HT-29 (cell line): ENCODE results near the gene FCN2. TPM values are rescaled to one million over a fixed set of nuclear protein-coding genes. Genes with fewer than 3 reads are reported as not detected.

ENCODE experiments used
- DNase-seq: peaks from one replicate; pipeline ENCODE4 v3.0.0-alpha.2; 2015; ENCODE audit warnings: low spot score
- total RNA-seq: library from RNA; depleted of rRNA; stranded (reverse); fragments of >200 nt; shearing (Covaris generic); gene quantifications from 2 replicates; pipeline ENCODE4 v1.2.3, GENCODE V29; 2014; rRNA removed

FCN2 gene
- not detected in 2 replicates for total RNA-seq

DNA sequence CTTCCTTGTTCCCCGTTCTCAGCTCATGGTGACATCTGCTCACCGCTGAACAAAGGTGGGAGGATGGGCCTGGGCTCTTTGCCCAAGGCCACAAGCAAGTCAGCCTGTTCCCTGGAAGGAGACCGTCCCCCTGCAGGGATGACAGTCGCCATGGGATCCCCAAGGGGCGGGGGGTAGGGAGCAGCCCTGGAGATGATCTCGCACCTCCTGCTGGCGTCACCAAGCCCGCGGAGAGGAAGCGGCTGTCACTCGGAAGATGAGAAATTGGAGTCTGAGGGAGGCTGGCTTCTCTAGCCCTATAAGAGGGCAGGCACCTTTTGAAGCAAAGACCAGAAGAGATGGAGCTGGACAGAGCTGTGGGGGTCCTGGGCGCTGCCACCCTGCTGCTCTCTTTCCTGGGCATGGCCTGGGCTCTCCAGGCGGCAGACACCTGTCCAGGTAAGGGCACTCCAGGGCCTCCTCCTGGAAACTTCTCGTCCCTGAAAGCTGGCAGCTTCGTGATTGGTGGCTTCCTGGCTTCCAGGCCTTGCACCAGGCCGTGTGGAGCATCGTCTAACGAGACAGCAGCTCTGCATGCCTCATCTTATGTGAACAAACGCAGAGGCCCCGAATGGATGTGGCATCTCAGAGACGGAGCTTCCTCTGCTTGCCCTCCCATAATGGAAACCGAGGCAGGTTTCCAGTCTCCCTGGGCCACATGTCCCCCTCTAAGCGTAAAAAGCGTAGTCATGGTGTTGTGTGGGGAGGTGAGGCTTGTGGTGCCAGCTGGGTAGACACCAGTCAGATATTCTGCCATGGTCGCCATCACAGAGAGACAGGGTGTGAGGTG is at the start of gene FCN2:
Gene FCN2, plus strand, starts transcription at position 327 of the 829 bp plus-strand sequence. Its CDS starts 12 bp downstream, at position 339.
- no peak for DNase-seq

DNA sequence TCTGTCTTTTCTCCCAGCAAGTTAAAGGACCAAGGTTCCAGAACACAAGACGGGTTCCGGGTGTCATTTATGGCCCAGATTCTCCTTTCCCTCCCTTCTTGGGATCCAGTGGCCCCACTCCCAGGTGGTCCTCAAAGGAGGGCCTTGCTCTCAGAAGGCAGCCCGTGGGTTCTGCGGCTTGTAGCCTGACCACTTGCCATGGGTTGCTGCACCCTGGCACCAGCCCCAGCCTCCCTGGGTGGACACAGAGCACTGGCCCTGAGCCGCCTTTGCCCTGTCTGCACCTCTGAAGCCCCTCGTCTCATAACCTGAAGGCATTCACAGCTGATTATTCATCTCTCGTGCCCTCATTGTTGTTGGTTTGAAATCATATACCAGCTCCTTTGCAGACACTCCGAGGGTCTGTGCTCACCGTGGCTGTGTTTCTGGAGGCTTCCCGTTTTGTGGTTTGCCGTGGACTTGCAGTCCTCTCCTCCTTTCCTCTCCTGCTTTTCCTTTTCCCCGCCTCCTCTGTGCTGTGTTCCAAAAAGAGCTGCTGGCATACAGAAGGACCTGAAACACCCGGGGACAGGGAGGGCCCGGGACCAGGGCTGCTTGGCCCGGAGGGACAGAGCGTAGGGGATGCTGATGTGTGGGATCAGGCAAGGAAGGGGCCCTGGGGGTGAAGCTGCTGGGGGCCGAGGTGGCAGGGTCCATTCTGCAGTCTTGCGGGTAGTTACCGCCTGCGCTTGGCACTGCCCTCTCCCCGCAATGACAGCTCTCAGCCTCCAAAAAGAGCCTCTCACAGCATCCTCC is 49.5 kb upstream of the FCN2 start:
- DNase-seq, result no peak

DNA sequence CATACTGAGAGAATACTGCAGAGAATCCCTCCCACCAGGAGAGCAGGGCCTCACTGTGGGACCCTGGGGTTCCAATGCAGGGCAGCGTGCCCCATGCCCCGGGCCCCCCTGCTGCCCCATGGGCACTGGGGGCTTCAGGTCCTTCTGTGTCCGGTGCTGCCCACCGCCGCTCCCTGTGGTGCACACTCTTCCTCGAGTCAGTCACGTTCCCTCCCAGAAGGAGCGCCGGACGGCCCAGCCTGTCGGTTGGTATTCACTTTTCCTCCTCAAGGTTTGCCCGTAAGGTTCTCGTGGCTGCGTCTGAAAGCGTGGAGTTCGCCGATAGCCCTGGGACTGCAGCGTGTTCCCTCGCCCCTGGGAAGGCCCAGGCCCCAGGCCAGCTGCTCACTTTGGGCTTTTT is 48.1 kb upstream of the FCN2 start:
- no peak for DNase-seq

DNA sequence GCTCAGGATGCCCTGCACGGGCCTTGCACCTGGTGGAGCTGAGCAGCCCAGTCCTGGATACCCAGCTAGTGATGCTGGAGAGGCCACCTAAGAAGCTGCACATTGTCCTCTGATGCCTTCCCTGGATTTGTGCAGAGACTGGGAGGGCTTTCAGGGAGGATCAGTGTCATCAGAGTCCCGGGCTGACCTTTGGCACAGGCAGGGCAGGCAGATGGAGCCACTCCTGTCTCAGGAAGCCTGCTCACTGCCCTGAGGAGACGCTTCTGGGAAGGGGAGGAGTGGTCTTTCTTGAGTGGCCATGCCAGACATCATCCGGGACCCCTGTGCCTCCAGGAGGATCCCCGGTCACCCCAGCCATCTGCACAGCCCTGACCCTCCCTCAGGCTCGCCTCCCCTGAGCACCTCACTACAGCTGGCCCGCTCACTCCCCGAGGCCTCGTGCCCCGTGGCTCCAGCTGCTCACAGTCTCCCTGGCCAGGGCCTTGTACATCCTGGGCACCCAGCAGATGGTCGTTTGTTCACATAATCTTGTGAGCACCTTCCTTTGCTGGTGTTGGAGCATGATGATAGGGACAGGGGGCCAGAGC is 47.2 kb upstream of the FCN2 start:
- DNase-seq, result no peak

DNA sequence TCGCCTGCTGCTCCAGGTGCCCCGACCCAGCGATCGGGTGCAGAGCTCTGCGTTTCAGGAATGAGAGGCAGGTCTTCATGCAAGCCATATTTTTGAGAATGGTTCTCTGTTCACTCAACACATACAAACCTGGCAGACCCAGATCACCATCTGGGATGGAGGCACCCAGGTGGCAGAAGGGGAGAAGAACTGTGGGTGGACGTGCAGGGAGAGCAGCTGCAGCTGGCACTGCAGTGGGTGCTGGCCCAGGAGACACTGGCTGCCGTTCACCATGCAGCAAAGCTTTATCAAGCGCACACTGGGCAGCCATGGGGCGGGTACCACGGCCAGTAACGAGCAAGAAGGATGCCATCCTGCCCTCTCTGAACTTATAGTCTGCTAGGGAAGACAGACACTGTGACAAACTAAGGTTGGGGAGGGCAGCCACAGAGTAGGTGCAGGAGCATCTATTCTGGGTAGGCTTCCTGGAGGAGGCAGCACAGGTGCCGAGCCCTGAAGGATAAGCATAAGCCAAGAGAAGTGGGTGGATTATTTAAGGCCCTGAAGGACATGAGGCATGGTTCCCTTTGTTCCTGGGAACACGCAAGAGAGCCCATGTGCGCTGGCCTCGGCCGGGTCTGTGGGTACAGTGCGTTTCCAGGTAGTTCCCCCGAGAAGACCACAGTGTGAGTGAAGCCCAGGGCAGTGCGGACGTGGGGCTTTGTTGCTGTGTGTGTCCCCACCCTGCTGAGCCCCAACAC is 46.2 kb upstream of the FCN2 start:
- no peak for DNase-seq

DNA sequence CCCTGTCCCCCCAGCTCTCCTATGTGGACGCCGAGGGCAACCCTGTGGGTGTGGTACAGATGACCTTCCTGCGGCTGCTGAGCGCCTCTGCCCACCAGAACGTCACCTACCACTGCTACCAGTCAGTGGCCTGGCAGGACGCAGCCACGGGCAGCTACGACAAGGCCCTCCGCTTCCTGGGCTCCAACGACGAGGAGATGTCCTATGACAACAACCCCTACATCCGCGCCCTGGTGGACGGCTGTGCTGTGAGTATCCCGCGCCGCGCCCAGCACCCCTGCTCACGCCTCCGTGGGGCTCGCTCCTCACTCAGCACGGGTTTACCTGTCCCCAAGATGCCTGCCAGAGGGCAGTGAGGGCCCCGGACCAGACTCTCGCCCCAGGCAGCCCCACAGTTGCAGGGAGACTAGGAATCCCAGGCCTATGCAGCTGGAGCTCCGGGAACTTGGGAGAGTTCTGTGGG is 45.6 kb upstream of the FCN2 start:
- DNase-seq, result no peak

DNA sequence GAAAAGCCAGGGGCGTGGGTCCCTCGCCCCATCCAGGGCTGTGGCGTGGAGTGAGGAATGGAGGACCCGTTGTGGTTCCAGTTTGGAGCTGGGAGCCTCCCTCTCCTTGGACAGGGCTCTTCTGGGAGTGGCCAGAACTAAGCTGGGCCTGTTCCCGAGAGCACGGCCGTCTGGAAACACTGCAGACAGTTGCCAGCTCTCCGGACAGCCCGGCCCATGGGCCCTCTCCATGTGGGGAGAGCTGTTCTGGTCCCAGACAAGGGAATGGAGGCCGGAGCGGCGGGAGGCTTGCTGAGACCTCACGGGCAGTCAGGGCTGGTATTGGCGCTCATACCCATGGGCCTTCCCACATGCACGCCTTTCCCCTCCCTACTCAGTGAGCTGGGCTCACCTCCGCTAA is 45.2 kb upstream of the FCN2 start:
- no peak for DNase-seq

DNA sequence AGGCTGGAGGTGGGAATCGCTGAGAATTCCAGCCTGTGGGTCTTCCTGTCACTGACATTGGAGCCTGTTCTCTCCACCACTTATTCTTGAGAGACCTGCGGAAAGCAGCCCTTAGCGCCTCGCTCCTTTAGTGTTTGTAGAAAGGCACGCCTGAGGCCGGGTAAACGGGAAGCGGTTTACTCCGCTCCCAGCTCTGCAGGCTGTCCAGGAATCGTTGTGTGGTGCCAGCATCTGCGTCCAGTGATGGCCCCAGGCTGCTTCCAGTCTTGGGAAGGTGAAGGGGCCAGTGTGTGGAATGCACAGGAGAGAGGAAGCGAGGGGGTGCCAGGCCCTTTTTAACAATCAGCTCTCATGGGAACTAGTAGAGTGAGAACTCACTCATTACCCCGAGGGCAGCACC is 44.6 kb upstream of the FCN2 start:
- DNase-seq, result no peak

DNA sequence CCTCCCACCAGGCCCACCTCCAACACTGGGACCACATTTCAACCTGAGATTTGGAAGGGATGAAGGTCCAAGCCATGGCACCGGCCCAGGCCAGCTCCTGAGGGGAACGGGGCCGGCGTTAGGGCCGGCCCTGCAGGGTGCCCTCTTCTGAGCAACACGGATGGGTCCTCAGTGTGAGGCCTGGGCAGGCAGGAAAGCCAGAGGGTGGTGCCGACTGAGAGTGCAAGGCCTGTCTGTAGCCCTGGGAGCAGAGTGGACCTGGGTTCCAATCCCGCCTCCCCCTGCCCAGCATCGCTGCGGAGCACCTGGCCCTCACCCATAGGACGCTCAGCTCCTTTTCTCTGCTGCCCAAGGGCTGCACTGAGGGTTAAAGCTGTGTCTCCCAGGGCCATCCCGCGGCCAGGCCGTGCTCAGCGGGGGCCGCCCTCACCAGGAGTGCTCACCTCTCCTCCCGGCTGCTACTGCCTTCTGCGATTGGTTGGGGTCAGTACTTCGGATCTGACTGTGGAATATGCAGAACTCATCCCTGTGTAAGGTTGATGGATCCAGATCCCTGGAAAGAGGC is 44.1 kb upstream of the FCN2 start:
- no peak for DNase-seq

DNA sequence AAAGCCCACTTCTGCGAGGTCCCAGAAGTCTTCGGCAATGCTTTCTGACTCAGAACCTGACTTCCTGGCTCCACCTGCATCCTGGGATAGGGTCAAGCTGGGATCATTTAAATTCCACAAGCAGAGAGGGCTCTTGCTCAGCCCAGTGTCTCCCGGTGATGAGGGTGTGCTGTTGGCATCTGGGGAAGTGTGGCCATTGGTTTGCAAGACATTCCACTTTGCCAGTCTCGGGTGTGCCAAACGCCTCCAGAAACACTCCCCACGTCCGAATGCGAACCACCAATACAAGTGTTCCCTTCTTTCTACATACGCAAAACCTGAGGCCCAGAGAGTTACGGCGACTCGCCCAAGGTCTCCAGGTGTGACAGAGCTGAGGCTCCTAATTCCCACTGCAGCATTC is 43.1 kb upstream of the FCN2 start:
- DNase-seq, result no peak

DNA sequence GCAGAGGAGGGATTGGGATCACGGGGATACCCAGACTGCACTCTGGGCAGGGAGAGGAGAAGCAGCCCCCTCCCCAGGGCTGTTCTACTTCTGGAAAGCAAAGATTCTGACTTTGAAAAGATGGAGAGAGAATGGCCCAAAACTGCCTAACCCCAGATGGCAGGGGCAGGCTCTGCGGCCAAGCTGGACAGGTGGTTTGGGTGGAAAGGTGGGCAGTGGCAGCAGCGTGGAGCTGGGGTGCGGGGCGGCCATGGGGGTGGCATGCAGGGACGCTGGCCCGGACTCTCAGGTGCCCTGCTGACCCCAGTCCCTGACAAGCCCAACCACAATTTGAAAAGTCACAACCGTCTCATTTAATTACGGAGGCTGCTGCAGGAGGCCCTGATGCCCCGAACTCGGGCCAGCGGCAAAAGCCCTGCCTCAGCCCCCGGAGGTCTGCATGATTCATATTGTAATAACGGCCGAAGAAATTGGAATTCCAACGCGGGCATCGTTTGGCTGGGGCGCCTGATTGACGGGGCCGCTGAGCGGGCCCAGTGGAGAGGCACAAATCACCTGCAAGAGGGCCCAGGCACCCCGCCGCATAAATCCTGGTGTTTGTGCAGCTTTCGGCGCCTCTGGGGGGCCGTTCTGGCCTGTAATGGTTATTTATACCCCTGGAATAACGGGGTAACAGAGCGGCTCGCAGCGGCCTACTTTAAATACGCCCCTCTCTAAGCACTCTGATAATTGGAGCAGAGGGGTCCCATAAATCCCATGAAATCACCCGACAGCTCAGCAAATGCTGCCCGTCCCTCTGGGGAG is 41.8 kb upstream of the FCN2 start:
- DNase-seq, result no peak

DNA sequence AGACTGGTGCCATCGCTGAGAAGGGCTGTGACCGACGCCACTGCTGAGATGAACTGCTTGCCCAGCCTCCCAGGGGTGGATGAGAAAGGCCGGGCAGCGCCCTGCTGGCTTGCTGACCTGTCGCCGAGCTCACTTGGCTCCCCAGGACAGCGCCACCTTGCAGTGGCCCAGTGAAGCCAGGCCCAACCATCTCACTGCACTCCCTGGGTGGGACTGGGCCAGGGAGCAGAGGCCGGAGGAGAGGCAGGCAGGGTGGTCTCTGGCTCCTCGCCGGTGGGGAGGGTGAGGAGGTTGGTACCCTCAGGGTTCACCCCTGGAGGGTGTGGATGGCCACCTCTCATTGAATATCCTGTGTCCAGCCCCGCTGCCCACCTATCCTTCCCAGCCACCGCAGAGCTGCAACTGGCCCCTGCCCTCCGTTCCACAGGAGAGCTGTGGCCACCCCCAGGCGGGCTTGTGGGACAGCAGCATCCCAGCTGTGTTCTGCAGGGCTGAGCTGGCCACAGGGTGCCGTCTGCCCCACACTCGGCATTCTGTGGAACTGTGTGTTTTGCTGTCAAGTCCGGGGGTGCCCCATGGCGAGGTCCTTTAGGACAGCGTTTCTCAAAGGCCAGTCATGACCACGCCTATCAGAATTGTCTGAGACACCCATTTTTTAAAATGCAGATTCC is 41.0 kb upstream of the FCN2 start:
- no peak for DNase-seq

DNA sequence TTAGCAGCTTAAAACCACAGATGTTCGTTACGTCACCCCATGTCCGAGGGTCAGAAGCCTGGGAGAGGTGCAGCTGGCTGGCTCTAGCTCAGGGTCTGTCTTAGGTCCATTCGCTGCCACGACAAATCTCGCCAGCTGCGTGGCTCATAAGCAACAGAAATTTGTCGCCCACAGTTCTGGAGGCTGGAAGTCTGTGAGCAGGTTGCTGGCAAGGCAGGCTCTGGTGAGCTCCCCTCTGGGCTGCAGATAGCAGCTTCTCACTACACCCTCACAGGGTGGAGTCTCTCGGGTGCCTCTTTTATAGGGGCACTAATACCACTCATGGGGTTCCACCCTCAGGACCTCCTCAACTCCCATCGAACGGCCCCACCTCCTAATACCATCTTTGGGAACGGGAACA is 40.1 kb upstream of the FCN2 start:
- no peak for DNase-seq

DNA sequence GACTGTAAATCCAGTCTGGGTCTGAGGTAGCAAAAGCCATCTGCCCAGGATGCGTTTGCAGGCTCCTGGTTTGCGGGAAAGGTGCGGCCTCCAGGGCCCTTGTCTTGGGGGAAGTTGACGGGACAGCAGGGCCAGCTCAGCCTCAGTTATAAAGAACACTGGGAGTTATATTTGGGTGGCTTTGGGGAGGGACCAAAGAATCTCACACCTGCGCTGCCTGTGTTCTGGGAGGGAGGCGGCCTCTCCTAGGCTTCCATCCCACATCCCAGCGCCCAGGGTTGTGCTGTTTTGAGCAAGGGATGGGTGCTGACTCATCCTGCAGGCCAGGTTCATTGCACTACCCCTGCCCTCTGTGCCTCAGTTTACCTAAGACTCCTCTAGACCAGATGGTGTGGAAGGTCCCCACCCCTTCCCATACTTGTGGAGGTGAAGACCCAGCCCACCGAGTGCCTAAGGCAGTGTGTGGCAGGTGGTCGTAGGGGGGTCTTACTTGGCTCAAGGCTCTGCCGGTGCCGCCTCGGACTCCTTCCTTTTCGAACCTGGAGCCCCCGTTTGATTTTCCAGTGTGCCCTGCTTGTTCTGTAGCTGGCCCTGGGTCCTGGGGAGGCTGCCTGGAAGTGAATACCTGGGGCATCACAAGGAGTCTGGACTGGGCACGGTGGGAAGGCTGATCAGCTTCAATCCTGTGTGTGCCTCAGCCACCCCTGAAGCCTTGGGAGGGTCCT is 39.3 kb upstream of the FCN2 start:
- DNase-seq, result no peak

DNA sequence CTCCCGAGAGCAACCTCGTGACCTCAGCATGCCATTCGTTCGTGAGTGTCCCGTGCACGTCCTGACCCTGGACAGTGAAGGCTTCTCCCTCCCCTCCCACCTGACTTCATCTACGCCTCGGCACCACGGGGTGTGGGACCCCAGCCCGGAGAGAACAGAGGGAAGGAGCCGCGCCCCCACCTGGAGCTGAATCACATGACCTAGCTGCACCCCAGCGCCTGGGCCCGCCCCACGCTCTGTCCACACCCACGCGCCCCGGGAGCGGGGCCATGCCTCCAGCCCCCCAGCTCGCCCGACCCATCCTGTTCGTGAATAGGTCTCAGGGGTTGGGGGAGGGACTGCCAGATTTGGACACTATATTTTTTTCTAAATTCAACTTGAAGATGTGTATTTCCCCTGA is 38.3 kb upstream of the FCN2 start:
- no peak for DNase-seq

DNA sequence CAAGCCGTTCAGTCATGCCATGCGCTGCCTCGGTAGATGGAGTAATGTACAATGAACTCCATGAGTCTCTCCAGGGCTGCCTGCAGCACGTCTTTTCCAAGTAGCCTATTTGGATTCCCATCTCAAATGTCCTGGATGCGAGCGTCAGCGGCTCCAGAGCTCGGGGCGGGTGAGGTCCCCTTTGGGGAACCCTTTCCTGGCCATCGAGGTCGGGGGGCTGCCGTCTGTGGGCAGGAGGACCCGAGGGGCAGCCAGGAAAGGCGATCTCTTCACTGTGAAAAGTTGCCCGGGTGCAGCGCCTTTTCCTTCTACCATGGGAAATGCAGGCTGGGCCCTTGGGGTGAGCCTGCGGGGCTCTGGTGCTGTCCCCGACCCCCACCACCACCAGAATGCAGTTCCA is 36.9 kb upstream of the FCN2 start:
- DNase-seq, result no peak

DNA sequence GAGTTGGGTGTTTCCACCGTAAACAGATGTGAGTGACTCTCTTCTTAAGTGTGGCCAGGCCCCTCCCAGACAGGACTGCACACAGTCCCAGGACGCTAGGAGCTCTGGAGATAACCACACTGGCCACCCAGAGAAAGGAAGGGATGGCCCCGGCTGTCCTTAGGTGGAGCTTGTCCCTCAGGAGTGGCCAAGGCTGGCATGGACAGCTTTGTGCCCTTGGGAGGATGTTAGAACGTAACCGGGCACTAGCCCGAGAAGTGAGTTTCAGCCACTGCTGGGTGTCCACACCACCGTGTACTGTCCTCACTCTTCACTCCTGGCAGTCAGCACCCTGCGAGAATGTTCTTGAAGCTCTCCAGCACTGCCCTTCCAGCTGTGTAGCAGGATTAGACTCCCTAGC is 35.8 kb upstream of the FCN2 start:
- no peak for DNase-seq

DNA sequence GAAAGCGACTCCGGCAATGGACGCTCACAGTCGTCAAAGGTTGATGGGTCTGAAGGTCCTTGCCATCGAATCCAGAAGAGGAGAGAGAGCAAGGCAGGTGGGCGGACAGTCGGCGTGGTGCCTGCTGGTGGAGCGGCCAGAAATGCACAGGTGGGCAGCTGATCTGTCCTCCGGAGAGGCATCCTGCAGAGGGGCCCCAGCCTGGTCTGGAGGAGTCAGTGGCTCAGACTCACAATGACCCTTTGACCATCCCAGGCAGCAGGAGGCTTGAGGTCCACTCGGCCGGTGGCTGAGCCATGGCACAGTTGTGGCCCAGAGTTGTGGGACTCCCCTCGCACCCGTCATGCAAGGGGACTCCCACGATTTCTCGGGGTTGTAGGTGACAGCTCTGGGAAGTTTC is 34.4 kb upstream of the FCN2 start:
- DNase-seq, result no peak

DNA sequence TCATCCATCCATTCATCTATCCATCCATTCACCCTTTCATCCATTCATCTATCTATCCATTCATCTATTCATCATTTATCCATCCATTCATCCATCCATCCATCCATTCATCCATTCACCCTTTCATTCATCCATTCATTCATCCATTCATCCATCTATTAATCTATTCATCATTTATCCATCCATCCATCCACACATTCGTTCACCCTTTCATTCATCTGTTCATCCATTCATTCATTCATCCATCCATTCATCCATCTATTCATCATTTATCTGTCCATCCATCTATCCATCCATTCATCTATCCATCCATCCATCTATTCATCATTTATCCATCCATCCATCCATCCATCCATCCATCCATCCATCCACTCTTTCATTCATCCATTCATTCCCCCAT is 33.9 kb upstream of the FCN2 start:
- no peak for DNase-seq
